HG02678 (cell line): ENCODE results near the gene AMIGO1.

Source experiments
- ATAC-seq: cut with Tn5 transposase; IDR thresholded peaks from one replicate; pipeline ENCODE4 v1.9.1; 2021; ENCODE audit warnings: mild to moderate bottlenecking, moderate library complexity; ENCODE audit not compliant: unreplicated experiment

AMIGO1 gene

GRCh38 chr1:109457819-109458218, 51.7 kb downstream of the AMIGO1 start:
- ATAC-seq = no peak

GRCh38 chr1:109454497-109455133, 54.9 kb downstream of the AMIGO1 start:
- ATAC-seq = no peak
